ENCODE results near the gene KLHDC4. TPM values are rescaled to one million over a fixed set of nuclear protein-coding genes. Genes with fewer than 3 reads are reported as not detected.

Gene KLHDC4
- polyA plus RNA-seq, 1 donor = 34.0 TPM

- no peak for DNase-seq
- WGBS (ENCODE audit: insufficient coverage, low lambda C conversion rate) = 100% methylated on average over 3 of the region's 5 CpGs
- H3K27ac ChIP-seq (ENCODE audit: low read length) = no peak overlapping the region
- H3K27me3 ChIP-seq (ENCODE audit: control insufficient read depth, insufficient read depth, low read length) = peaks cover 5% of the 10 kb centered on the region
- no peaks in the 10 kb centered on the region for H3K36me3 ChIP-seq (ENCODE audit: control insufficient read depth, insufficient read depth, low read length)
- no peak overlapping the region for H3K4me3 ChIP-seq (ENCODE audit: low read length)
- no peaks in the 10 kb centered on the region for H3K9me3 ChIP-seq (ENCODE audit: control insufficient read depth, low read depth, low read length)
- H3K4me1 ChIP-seq (ENCODE audit: control insufficient read depth, insufficient read depth, low read length) = no peaks in the 10 kb centered on the region
Observed at GRCh38 chr16:87674419-87674818, 91.4 kb downstream of the KLHDC4 start.

- Histone ChIP-seq H3K4me3 (ENCODE audit: low read length) (no peak overlapping the region), H3K4me1 (ENCODE audit: control insufficient read depth, insufficient read depth, low read length) (no peaks in the 10 kb centered on the region), H3K36me3 (ENCODE audit: control insufficient read depth, insufficient read depth, low read length) (no peaks in the 10 kb centered on the region), H3K9me3 (ENCODE audit: control insufficient read depth, low read depth, low read length) (no peaks in the 10 kb centered on the region), H3K27me3 (ENCODE audit: control insufficient read depth, insufficient read depth, low read length) (peaks cover 5% of the 10 kb centered on the region), H3K27ac (ENCODE audit: low read length) (no peak overlapping the region)
- no CpG with 5 or more reads among the region's 20 CpGs for WGBS (ENCODE audit: insufficient coverage, low lambda C conversion rate)
- no peak for DNase-seq
Observed at GRCh38 chr16:87671715-87672270, 94.0 kb downstream of the KLHDC4 start.

- Histone ChIP-seq H3K27me3 (ENCODE audit: control insufficient read depth, insufficient read depth, low read length) (peaks cover 5% of the 10 kb centered on the region), H3K4me3 (ENCODE audit: low read length) (no peak overlapping the region), H3K9me3 (ENCODE audit: control insufficient read depth, low read depth, low read length) (no peaks in the 10 kb centered on the region), H3K36me3 (ENCODE audit: control insufficient read depth, insufficient read depth, low read length) (no peaks in the 10 kb centered on the region), H3K4me1 (ENCODE audit: control insufficient read depth, insufficient read depth, low read length) (no peaks in the 10 kb centered on the region), H3K27ac (ENCODE audit: low read length) (no peak overlapping the region)
- DNase-seq = no peak
- WGBS (ENCODE audit: insufficient coverage, low lambda C conversion rate) = no CpG with 5 or more reads among the region's 13 CpGs
Observed at GRCh38 chr16:87671221-87671620, 94.6 kb downstream of the KLHDC4 start.

GRCh38 chr16:87669672-87670071 is 96.1 kb downstream of the KLHDC4 start:
- no peak for DNase-seq
- Histone ChIP-seq H3K36me3 (ENCODE audit: control insufficient read depth, insufficient read depth, low read length) (no peaks in the 10 kb centered on the region), H3K27ac (ENCODE audit: low read length) (no peak overlapping the region), H3K27me3 (ENCODE audit: control insufficient read depth, insufficient read depth, low read length) (no peaks in the 10 kb centered on the region), H3K4me1 (ENCODE audit: control insufficient read depth, insufficient read depth, low read length) (no peaks in the 10 kb centered on the region), H3K9me3 (ENCODE audit: control insufficient read depth, low read depth, low read length) (no peaks in the 10 kb centered on the region), H3K4me3 (ENCODE audit: low read length) (no peak overlapping the region)
- WGBS (ENCODE audit: insufficient coverage, low lambda C conversion rate) = no CpG with 5 or more reads among the region's 21 CpGs

GRCh38 chr16:87667946-87668345 is 97.8 kb downstream of the KLHDC4 start:
- Histone ChIP-seq H3K9me3 (ENCODE audit: control insufficient read depth, low read depth, low read length) (no peaks in the 10 kb centered on the region), H3K36me3 (ENCODE audit: control insufficient read depth, insufficient read depth, low read length) (no peaks in the 10 kb centered on the region), H3K4me3 (ENCODE audit: low read length) (no peak overlapping the region), H3K4me1 (ENCODE audit: control insufficient read depth, insufficient read depth, low read length) (no peaks in the 10 kb centered on the region), H3K27me3 (ENCODE audit: control insufficient read depth, insufficient read depth, low read length) (no peaks in the 10 kb centered on the region), H3K27ac (ENCODE audit: low read length) (no peak overlapping the region)
- no CpG with 5 or more reads among the region's 19 CpGs for WGBS (ENCODE audit: insufficient coverage, low lambda C conversion rate)
- no peak for DNase-seq

- no peak for DNase-seq
- H3K27me3 ChIP-seq (ENCODE audit: control insufficient read depth, insufficient read depth, low read length) = no peaks in the 10 kb centered on the region
- no peaks in the 10 kb centered on the region for H3K4me1 ChIP-seq (ENCODE audit: control insufficient read depth, insufficient read depth, low read length)
- no peaks in the 10 kb centered on the region for H3K36me3 ChIP-seq (ENCODE audit: control insufficient read depth, insufficient read depth, low read length)
- no peak overlapping the region for H3K27ac ChIP-seq (ENCODE audit: low read length)
- no peaks in the 10 kb centered on the region for H3K9me3 ChIP-seq (ENCODE audit: control insufficient read depth, low read depth, low read length)
- 80% methylated on average over 1 of the region's 7 CpGs for WGBS (ENCODE audit: insufficient coverage, low lambda C conversion rate)
- H3K4me3 ChIP-seq (ENCODE audit: low read length) = no peak overlapping the region
Observed at GRCh38 chr16:87667443-87667842, 98.3 kb downstream of the KLHDC4 start.

- no peak for DNase-seq
- H3K9me3 ChIP-seq (ENCODE audit: control insufficient read depth, low read depth, low read length) = no peaks in the 10 kb centered on the region
- no peaks in the 10 kb centered on the region for H3K36me3 ChIP-seq (ENCODE audit: control insufficient read depth, insufficient read depth, low read length)
- no peak overlapping the region for H3K4me3 ChIP-seq (ENCODE audit: low read length)
- no peaks in the 10 kb centered on the region for H3K27me3 ChIP-seq (ENCODE audit: control insufficient read depth, insufficient read depth, low read length)
- WGBS (ENCODE audit: insufficient coverage, low lambda C conversion rate) = no CpG with 5 or more reads among the region's 16 CpGs
- H3K4me1 ChIP-seq (ENCODE audit: control insufficient read depth, insufficient read depth, low read length) = no peaks in the 10 kb centered on the region
- no peak overlapping the region for H3K27ac ChIP-seq (ENCODE audit: low read length)
Observed at GRCh38 chr16:87666919-87667318, 98.9 kb downstream of the KLHDC4 start.

GRCh38 chr16:87665193-87665592 is 100.6 kb downstream of the KLHDC4 start:
- Histone ChIP-seq H3K9me3 (ENCODE audit: control insufficient read depth, low read depth, low read length) (no peaks in the 10 kb centered on the region), H3K36me3 (ENCODE audit: control insufficient read depth, insufficient read depth, low read length) (no peaks in the 10 kb centered on the region), H3K4me3 (ENCODE audit: low read length) (no peak overlapping the region), H3K4me1 (ENCODE audit: control insufficient read depth, insufficient read depth, low read length) (no peaks in the 10 kb centered on the region), H3K27me3 (ENCODE audit: control insufficient read depth, insufficient read depth, low read length) (no peaks in the 10 kb centered on the region), H3K27ac (ENCODE audit: low read length) (no peak overlapping the region)
- no CpG with 5 or more reads among the region's 15 CpGs for WGBS (ENCODE audit: insufficient coverage, low lambda C conversion rate)
- DNase-seq = no peak

GRCh38 chr16:87664792-87665191 is 101.0 kb downstream of the KLHDC4 start:
- Histone ChIP-seq H3K4me1 (ENCODE audit: control insufficient read depth, insufficient read depth, low read length) (no peaks in the 10 kb centered on the region), H3K4me3 (ENCODE audit: low read length) (no peak overlapping the region), H3K36me3 (ENCODE audit: control insufficient read depth, insufficient read depth, low read length) (no peaks in the 10 kb centered on the region), H3K27ac (ENCODE audit: low read length) (no peak overlapping the region), H3K27me3 (ENCODE audit: control insufficient read depth, insufficient read depth, low read length) (no peaks in the 10 kb centered on the region), H3K9me3 (ENCODE audit: control insufficient read depth, low read depth, low read length) (no peaks in the 10 kb centered on the region)
- WGBS (ENCODE audit: insufficient coverage, low lambda C conversion rate) = no CpG with 5 or more reads among the region's 11 CpGs
- DNase-seq = no peak

- no peaks in the 10 kb centered on the region for H3K36me3 ChIP-seq (ENCODE audit: control insufficient read depth, insufficient read depth, low read length)
- no peaks in the 10 kb centered on the region for H3K9me3 ChIP-seq (ENCODE audit: control insufficient read depth, low read depth, low read length)
- no peak overlapping the region for H3K27ac ChIP-seq (ENCODE audit: low read length)
- H3K4me3 ChIP-seq (ENCODE audit: low read length) = no peak overlapping the region
- no peaks in the 10 kb centered on the region for H3K27me3 ChIP-seq (ENCODE audit: control insufficient read depth, insufficient read depth, low read length)
- H3K4me1 ChIP-seq (ENCODE audit: control insufficient read depth, insufficient read depth, low read length) = no peaks in the 10 kb centered on the region
- no CpG with 5 or more reads among the region's 25 CpGs for WGBS (ENCODE audit: insufficient coverage, low lambda C conversion rate)
- no peak for DNase-seq
Observed at GRCh38 chr16:87662254-87663204, 103.3 kb downstream of the KLHDC4 start.

Data from large intestine (tissue), 3 donors.